NK-92 (cell line): Measurements from ENCODE around the gene GPR32.
"Not testable (repeated sequence)": the region's sequence is repeated elsewhere in the genome, so short reads cannot be mapped to it uniquely, and the experiment has no call there.

ENCODE experiments used
- DNase-seq: peaks from one replicate; lab custom pipeline; 2025; ENCODE audit not compliant: unreplicated experiment; lab: John Stamatoyannopoulos, UW

Gene GPR32

DNA sequence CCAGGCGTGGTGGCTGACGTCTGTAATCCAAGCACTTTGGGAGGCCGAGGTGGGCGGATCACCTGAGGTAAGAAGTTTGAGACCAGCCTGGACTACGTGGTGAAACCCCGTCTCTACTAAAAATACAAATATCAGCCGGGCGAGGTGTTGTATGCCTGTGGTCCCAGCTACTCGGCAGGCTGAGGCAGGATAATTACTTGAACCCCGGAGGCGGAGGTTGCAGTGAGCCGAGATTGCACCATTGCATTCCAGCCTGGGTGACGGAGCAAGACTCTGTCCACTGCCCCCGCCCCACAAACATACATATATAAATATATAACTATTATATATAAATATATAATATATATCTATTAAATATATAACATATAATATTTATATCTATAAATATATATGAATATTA, 23.1 kb upstream of the GPR32 start:
- not testable (repeated sequence) for DNase-seq

DNA sequence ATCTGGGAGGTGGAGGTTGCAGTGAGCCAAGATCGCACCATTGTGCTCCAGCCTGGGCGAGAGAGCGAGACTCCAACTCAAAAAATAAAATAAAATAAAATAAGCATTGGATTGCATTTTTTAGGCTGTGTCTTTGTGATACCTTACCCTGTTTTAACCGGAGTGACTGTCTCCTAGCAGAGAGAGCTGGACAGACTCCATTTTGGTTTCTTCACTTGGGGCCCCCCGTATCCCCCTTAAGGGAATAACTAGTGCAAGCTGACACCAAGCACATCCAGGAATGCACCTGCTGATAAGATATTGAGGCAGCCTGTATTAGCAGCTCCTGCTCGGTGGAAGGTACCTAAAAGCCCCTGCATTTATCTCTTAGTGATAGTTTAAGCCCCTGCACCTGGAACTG, 20.8 kb upstream of the GPR32 start:
- no peak for DNase-seq

DNA sequence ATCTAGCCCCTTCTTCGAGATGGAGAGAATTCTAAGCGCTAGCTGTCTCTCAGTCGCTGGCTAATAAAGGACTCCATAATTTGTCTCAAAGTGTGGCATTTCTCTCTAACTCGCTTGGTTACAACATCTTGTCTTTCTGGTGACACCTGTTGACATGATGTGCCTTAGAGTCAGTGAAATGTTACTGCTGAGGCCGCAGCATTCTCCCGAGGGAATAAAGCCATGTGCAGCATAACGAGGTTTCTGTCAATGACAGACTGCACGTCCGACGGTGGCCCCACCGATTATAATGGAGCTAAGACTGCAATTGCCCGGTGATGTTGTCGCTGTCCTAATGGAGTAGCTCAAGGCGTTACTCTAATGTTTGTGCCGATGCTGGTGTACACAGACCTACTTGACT, 20.3 kb upstream of the GPR32 start:
- DNase-seq = no peak

DNA sequence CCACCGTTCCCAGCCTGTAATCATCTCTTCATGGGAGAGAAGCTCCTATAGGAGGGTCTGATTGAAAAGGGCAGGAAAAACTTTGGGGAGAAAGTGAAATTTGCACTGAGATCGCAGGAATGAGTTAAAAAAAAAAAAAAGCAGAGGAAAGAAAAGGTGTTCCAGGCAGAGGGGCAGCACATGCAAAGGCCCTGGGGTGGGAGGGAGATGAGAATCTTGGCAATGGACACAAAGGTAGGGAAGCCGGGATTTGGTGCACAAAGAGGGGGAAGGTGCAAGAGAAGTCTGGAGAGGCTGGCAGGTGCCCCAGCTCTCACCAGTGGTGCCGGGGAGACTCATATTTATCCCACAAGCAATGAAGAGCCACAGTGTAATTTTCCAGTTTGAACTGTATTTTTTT, 16.4 kb upstream of the GPR32 start:
- DNase-seq = no peak

DNA sequence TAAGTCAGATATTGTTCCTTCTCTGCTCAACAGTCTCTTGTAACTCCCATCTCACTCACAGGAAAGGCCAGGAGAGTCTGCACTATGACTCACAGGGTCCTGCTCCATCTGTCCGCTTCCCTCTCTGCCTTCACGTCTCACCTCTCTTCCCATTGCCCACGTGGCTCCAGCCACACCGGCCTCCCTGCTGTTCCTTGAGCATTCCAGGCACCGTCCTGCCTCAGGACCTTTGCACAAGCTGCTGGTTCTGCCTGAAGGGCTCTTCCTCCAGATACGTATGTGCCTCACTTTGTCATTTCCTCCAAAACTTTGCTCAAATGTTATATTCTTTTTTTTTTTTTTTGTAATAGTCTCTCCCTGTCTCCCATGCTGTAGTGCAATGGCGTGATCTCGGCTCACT, 14.0 kb upstream of the GPR32 start:
- DNase-seq = not testable (repeated sequence)

DNA sequence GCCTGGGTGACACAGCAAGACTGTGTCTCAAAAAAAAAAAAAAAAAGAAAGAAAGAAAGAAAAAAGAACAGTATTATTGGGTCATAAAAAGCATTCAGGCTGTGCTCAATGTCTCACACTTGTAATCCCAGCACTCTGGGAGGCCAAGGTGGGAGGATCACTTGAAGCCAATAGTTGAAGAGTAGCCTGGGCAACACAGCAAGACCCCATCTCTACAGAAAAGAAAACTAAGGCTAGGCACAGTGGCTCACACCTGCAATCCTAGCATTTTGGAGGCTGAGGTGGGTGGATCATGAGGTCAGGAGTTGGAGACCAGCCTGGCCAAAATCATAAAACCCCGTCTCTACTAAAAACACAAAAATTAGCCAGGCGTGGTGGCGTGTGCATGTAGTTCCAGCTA, 12.6 kb upstream of the GPR32 start:
- not testable (repeated sequence) for DNase-seq

DNA sequence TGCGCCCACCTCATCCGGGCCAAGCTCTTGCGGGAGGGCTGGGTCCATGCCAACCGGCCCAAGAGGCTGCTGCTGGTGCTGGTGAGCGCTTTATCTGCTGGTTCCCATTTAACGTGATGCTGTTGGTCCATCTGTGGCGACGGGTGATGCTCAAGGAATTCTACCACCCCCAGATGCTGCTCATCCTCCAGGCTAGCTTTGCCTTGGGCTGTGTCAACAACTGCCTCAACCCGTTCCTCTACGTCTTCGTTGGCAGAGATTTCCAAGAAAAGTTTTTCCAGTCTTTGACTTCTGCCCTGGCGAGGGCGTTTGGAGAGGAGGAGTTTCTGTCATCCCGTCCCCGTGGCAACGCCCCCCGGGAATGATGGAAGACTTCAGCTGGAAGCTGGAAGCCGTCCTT, 11.2 kb upstream of the GPR32 start:
- DNase-seq = not testable (repeated sequence)

DNA sequence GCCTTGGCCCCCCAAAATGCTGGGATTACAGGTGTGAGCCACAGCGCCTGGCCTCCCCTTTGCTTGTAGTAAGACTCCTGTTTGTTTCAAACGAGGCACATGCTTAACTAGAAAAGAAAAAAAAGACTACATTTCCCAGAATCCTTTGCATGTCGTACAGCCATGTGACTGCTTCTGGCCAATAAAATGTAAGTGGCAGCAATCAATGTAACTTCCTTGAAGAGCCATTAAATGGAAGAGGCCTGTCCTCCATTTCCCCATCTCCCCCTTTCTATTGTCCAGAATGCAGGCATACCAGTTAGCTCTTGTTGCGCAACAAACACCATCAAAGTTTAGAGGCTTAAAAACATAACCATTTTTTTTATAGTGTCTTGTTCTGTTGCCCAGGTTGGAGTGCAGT, 10.4 kb upstream of the GPR32 start:
- DNase-seq = no peak

DNA sequence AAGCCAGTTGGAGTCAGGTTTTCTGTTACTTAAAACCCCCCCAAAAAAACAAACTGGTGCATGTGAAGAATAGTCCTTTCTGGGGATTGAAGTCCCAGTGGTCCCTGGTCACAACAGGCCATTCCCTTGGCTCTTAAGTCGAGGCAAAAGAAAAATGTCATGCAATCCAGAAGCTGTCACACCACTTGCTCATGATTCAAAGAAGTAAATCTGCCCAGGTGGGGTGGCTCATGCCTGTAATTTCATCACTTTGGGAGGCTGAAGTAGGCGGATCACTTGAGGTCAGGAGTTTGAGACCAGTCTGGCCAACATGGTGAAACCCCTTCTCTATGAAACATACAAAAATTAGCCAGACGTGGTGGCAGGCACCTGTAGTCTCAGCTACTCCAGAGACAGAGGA, 8.8 kb upstream of the GPR32 start:
- not testable (repeated sequence) for DNase-seq

DNA sequence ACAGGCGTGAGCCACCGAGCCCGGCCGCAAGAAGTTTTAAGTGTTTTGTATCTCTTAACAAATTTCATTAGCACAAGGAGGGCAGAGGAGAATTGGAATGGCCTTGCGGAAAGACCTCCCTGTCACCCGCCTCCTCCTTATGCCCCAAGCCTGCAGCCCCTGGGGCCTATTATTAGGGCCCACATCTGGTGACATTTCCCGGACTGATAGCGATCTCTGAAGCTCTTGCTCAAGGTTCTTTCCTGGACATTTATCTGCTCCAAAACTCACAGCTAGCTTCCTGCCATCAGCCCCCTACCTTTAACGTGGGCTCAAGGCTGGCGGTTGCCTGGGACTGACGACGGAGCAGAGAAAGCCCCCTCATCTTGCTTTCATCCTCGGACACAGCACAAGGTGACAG, 6.7 kb upstream of the GPR32 start:
- not testable (repeated sequence) for DNase-seq

DNA sequence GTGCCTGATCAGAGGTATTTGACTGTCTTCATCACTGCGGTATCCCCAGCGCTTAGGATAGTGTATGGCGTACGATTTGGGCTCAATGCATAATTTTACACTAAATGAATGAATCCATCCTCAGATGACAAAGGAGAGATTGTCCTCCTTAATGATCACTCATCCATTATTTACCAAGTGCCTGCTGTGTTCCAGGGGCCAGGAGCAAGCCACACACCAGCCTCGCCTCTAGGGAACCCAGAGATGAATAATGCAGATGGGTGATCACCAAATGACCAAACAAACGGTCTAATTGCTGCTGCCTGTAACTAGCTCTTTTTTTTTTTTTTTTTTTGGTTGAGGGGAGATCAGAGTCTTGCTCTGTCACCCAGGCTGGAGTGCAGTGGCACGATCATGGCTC, 5.9 kb upstream of the GPR32 start:
- DNase-seq = no peak

DNA sequence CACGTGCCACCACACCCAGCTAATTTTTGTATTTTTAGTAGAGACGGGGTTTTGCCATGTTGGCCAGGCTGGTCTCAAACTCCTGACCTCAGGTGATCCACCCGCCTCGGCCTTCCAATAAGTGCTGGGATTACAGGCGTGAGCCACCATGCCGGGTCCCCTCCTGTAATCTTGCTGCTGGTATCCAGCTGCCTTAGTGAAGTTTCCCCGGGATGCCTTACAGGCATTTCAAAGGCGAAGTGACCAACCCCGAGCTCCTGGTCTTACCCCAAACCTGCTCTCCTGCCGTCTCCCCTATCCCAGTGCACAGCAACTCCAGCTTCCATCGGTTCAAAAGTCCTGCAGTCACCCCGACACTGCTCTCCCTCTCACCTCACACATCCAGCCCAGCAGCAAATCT, 3.5 kb upstream of the GPR32 start:
- not testable (repeated sequence) for DNase-seq

DNA sequence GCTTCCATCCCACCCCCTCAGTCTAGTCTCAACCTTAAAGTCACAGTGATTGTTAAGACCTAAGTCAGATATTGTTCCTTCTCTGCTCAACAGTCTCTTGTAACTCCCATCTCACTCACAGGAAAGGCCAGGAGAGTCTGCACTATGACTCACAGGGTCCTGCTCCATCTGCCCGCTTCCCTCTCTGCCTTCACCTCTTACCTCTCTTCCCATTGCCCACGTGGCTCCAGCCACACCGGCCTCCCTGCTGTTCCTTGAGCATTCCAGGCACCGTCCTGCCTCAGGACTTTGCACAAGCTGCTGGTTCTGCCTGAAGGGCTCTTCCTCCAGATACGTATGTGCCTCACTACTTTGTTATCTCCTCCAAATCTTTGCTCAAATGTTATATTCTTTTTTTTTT, 3.0 kb upstream of the GPR32 start:
- DNase-seq = not testable (repeated sequence)

DNA sequence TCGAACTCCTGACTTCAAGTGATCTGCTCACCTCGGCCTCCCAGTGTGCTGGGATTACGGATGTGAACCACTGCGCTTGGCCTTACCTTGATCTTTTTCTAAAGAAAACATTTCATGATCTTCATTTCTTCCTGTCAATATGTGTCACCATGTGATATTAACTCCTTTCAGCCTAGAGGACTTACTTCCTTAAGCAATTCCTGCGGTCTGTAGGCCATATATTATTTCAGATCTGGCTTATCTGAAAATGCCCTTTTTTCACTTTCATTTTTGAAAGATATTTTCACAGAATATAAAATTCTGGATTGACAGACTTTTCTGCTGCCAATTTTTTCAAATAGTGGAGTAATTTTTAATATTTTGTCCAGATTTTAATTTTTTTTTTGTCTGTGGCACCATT, 2.0 kb upstream of the GPR32 start:
- DNase-seq = no peak

DNA sequence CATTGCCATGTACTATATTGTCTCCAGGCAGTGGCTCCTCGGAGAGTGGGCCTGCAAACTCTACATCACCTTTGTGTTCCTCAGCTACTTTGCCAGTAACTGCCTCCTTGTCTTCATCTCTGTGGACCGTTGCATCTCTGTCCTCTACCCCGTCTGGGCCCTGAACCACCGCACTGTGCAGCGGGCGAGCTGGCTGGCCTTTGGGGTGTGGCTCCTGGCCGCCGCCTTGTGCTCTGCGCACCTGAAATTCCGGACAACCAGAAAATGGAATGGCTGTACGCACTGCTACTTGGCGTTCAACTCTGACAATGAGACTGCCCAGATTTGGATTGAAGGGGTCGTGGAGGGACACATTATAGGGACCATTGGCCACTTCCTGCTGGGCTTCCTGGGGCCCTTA, 624 bp downstream of the GPR32 start:
- no peak for DNase-seq

DNA sequence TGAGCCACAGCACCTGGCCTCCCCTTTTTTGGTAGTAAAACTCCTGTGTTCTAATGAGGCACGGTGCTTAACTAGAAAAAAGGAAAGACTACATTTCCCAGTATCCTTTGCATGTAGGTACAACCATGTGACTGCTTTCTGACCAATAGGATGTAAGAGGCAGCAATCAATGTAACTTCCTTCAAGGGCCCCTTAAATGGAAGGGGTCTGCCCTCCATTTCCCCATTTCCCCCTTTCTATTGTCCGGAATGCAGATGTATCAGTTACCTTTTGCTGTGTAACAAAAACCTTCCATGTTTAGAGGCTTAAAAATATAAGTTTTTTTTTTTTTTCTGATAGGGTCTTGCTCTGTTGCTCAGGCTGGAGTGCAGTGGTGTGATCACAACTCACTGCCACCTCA, 2.2 kb downstream of the GPR32 start:
- DNase-seq = no peak

DNA sequence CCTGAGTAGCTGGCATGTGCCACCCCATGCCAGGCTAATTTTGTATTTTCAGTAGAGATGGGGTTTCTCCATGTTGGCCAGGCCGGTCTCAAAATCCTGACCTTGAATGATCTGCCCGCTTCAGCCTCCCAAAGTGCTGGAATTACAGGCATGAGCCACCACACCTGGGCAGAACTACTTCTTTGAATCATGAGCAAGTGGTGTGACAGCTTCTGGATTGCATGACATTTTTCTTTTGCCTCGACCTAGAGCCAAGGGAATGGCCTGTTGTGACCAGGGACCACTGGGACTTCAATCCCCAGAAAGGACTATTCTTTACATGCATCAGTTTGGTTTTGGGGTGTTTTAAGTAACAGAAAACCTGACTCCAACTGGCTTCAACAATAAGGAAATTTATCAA, 2.6 kb downstream of the GPR32 start:
- not testable (repeated sequence) for DNase-seq

DNA sequence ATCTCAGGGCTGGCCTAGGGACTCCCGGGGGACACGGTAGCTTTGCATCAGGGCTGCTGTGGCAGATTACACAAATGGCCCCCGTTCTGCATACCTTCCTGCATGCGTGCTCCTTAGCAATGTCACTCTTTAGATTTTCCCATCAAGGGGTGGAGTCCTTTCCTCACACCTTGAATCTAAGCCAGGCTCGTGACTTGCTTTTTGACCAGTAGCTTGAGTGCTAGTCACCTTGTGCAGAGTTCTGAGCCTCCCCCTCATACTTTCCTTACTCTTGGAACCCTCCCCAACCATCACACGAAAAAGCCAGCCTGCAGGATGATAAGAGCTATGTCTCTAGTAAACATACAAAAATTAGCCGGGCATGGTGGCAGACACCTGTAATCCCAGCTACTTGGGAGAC, 3.2 kb downstream of the GPR32 start:
- not testable (repeated sequence) for DNase-seq

DNA sequence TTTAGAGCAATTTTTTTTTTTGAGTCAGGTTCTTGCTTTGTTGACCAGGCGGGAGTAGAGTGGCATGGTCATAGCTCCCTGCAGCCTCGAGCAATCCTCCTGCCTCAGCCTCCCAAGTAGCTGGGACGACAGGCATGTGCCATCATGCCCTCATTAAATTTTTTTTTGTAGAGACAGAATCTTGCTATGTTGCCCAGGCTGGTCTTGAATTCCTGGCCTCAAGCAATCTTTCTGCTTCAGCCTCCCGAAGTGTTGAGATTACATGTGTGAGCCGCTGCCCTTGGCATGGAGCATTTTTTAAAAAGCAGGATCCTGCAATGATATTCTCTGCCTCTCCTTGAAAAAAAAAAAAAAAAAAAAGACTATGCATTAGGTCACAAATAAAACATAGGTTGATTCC, 5.9 kb downstream of the GPR32 start:
- no peak for DNase-seq

DNA sequence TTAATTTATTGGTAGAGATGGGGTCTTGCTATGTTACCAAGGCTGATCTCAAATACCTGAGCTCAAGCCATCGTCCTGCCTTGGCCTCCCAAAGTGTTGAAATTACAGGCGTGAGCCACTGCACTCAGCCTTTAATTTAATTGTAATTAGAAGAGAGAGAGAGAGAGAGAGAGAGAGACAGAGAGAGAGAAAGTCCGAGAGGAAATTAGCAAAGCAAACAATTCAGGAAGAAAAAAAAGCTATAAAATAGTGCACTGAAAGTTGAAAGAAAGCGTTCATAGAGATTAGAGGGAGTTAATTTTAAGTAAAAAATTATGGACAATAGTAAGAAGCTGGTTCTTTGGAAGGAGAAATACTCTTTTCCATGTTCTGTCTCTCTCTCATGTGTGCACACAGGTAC, 7.0 kb downstream of the GPR32 start:
- DNase-seq = no peak

DNA sequence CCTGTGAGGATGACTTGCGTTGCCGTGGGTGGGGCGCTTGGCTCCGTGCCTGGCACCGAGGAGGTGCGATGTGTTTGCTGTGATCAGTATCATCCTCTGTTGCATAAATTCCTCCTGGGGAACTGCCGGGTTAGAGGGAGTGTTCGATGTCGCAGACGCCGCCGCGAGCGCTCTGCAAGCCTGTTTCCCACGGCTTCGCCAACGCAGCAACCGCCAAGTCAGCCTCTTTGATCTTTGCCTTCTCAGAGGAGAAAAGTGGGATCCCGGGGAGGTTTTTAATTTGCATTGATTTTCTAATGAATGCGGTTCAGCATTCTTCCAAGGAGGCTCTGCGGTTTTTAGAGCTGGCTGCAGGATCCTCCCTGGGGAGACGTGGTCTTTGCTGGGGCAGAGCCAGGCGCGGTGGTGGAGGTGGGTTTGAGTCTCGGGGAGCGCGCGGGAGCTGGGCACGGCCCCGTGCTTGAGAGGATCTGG, 7.6 kb downstream of the GPR32 start:
- no peak for DNase-seq

DNA sequence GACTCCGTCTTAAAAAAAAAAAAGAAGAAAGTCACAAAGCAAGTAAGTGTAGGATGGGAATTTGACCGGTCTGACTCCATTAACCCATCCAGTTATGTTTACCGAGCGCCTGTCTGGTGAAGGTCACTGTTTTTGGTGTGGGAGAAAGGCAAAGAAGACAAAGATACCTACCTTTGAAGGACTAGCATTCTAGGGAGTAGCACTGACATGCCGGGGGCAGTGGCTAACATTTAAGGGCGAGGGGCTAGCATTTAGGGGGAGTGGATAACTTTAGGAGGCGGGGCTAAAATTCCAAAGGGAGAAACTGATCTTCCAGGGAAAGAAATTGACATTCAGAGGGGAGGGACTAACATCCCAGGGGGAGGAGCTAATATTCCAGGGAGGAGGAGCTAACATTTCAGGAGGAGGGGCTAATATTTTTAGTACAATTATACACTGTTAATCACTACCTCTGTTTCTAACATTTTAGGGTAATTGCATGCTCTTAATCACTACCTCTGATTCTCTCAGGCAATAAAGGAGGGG, 8.7 kb downstream of the GPR32 start:
- DNase-seq = no peak
